ENCODE results near the gene SPACA5B. TPM values are rescaled to one million over a fixed set of nuclear protein-coding genes. Genes with fewer than 3 reads are reported as not detected.

SPACA5B gene
- total and polyA plus RNA-seq, 2 experiments from 2014 or later, result not detected

DNA sequence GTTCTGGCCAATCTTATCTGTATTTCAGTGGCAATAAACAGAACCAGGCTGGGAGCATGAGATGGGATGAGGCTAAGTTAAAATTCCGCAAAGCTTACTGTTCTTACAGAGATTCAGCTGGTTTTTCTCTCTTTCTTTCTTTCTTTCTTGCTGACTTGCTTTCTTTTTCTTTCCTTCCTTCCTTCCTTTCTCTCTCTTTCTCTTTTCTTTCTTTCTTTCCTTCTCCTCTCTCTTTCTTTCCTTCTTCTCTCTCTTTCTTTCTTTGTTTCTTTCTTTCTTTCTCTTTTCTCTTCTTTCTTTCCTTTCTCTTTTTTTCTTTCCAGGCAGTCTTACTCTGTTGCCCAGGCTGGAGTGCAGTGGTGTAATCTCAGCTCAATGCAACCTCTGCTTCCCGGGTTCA lies 24.4 kb downstream of the SPACA5B start:
- no peaks in the 10 kb centered on the region for H3K9me2 ChIP-seq (ENCODE audit: insufficient read depth)
- no peaks in the 10 kb centered on the region for H3K36me3 ChIP-seq (ENCODE audit: insufficient read depth)
- H3K4me1 ChIP-seq (ENCODE audit: insufficient read depth), result no peaks in the 10 kb centered on the region
- H3K27ac ChIP-seq (ENCODE audit: low read depth), result no peak overlapping the region
- no peaks in the 10 kb centered on the region for H3K4me1 Mint-ChIP-seq
- H3K79me2 ChIP-seq (replicated peaks; ENCODE audit: insufficient read depth), result no peaks in the 10 kb centered on the region
- no peak overlapping the region for H3K4me2 ChIP-seq
- ATAC-seq, result no peak
- no peak overlapping the region for H3K4me3 Mint-ChIP-seq
- no peak overlapping the region for H3K4me3 ChIP-seq
- H3K27me3 ChIP-seq (ENCODE audit: insufficient read depth), result no peaks in the 10 kb centered on the region
- no peaks in the 10 kb centered on the region for H3K36me3 Mint-ChIP-seq (ENCODE audit: low read depth)
- H3K9me3 Mint-ChIP-seq, result no peaks in the 10 kb centered on the region
- TF ChIP-seq JUNB (IDR thresholded peaks at IDR 0.05; ENCODE audit: unreplicated experiment), result no peak
- TF ChIP-seq POLR2AphosphoS5 (IDR thresholded peaks at IDR 0.05; ENCODE audit: low read depth), result no peak
- TF ChIP-seq, protein P1, sequence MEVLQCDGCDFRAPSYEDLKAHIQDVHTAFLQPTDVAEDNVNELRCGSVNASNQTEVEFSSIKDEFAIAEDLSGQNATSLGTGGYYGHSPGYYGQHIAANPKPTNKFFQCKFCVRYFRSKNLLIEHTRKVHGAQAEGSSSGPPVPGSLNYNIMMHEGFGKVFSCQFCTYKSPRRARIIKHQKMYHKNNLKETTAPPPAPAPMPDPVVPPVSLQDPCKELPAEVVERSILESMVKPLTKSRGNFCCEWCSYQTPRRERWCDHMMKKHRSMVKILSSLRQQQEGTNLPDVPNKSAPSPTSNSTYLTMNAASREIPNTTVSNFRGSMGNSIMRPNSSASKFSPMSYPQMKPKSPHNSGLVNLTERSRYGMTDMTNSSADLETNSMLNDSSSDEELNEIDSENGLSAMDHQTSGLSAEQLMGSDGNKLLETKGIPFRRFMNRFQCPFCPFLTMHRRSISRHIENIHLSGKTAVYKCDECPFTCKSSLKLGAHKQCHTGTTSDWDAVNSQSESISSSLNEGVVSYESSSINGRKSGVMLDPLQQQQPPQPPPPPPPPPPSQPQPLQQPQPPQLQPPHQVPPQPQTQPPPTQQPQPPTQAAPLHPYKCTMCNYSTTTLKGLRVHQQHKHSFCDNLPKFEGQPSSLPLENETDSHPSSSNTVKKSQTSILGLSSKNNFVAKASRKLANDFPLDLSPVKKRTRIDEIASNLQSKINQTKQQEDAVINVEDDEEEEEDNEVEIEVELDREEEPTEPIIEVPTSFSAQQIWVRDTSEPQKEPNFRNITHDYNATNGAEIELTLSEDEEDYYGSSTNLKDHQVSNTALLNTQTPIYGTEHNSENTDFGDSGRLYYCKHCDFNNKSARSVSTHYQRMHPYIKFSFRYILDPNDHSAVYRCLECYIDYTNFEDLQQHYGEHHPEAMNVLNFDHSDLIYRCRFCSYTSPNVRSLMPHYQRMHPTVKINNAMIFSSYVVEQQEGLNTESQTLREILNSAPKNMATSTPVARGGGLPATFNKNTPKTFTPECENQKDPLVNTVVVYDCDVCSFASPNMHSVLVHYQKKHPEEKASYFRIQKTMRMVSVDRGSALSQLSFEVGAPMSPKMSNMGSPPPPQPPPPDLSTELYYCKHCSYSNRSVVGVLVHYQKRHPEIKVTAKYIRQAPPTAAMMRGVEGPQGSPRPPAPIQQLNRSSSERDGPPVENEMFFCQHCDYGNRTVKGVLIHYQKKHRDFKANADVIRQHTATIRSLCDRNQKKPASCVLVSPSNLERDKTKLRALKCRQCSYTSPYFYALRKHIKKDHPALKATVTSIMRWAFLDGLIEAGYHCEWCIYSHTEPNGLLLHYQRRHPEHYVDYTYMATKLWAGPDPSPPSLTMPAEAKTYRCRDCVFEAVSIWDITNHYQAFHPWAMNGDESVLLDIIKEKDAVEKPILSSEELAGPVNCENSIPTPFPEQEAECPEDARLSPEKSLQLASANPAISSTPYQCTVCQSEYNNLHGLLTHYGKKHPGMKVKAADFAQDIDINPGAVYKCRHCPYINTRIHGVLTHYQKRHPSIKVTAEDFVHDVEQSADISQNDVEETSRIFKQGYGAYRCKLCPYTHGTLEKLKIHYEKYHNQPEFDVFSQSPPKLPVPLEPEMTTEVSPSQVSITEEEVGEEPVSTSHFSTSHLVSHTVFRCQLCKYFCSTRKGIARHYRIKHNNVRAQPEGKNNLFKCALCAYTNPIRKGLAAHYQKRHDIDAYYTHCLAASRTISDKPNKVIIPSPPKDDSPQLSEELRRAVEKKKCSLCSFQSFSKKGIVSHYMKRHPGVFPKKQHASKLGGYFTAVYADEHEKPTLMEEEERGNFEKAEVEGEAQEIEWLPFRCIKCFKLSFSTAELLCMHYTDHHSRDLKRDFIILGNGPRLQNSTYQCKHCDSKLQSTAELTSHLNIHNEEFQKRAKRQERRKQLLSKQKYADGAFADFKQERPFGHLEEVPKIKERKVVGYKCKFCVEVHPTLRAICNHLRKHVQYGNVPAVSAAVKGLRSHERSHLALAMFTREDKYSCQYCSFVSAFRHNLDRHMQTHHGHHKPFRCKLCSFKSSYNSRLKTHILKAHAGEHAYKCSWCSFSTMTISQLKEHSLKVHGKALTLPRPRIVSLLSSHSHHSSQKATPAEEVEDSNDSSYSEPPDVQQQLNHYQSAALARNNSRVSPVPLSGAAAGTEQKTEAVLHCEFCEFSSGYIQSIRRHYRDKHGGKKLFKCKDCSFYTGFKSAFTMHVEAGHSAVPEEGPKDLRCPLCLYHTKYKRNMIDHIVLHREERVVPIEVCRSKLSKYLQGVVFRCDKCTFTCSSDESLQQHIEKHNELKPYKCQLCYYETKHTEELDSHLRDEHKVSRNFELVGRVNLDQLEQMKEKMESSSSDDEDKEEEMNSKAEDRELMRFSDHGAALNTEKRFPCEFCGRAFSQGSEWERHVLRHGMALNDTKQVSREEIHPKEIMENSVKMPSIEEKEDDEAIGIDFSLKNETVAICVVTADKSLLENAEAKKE (CRISPR knock-in tag; IDR thresholded peaks at IDR 0.05), result no peak
- TF ChIP-seq ZNF114 (CRISPR knock-in tag; IDR thresholded peaks at IDR 0.05), result no peak
- TF ChIP-seq STAT1 (IDR thresholded peaks at IDR 0.05; ENCODE audit: unreplicated experiment), result no peak
- no peak for TF ChIP-seq EZH2 (IDR thresholded peaks at IDR 0.05; ENCODE audit: low read depth, unreplicated experiment)
- TF ChIP-seq, protein P2, sequence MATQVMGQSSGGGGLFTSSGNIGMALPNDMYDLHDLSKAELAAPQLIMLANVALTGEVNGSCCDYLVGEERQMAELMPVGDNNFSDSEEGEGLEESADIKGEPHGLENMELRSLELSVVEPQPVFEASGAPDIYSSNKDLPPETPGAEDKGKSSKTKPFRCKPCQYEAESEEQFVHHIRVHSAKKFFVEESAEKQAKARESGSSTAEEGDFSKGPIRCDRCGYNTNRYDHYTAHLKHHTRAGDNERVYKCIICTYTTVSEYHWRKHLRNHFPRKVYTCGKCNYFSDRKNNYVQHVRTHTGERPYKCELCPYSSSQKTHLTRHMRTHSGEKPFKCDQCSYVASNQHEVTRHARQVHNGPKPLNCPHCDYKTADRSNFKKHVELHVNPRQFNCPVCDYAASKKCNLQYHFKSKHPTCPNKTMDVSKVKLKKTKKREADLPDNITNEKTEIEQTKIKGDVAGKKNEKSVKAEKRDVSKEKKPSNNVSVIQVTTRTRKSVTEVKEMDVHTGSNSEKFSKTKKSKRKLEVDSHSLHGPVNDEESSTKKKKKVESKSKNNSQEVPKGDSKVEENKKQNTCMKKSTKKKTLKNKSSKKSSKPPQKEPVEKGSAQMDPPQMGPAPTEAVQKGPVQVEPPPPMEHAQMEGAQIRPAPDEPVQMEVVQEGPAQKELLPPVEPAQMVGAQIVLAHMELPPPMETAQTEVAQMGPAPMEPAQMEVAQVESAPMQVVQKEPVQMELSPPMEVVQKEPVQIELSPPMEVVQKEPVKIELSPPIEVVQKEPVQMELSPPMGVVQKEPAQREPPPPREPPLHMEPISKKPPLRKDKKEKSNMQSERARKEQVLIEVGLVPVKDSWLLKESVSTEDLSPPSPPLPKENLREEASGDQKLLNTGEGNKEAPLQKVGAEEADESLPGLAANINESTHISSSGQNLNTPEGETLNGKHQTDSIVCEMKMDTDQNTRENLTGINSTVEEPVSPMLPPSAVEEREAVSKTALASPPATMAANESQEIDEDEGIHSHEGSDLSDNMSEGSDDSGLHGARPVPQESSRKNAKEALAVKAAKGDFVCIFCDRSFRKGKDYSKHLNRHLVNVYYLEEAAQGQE (IDR thresholded peaks at IDR 0.05; ENCODE audit: unreplicated experiment), result no peak
- no peak for TF ChIP-seq ZNF331 (CRISPR knock-in tag; IDR thresholded peaks at IDR 0.05; ENCODE audit: low read depth)
- no peak for TF ChIP-seq CREB1 (CRISPR knock-in tag; IDR thresholded peaks at IDR 0.05; ENCODE audit: low read depth)
- TF ChIP-seq EZH2phosphoT487 (IDR thresholded peaks at IDR 0.05; ENCODE audit: unreplicated experiment), result no peak
- TF ChIP-seq, protein P3, sequence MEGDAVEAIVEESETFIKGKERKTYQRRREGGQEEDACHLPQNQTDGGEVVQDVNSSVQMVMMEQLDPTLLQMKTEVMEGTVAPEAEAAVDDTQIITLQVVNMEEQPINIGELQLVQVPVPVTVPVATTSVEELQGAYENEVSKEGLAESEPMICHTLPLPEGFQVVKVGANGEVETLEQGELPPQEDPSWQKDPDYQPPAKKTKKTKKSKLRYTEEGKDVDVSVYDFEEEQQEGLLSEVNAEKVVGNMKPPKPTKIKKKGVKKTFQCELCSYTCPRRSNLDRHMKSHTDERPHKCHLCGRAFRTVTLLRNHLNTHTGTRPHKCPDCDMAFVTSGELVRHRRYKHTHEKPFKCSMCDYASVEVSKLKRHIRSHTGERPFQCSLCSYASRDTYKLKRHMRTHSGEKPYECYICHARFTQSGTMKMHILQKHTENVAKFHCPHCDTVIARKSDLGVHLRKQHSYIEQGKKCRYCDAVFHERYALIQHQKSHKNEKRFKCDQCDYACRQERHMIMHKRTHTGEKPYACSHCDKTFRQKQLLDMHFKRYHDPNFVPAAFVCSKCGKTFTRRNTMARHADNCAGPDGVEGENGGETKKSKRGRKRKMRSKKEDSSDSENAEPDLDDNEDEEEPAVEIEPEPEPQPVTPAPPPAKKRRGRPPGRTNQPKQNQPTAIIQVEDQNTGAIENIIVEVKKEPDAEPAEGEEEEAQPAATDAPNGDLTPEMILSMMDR (conservative IDR thresholded peaks at IDR 0.05; ENCODE audit: low read depth in 2 of 2), result no peak
- TF ChIP-seq NANOG (IDR thresholded peaks at IDR 0.05; ENCODE audit: borderline replicate concordance), result no peak
- TF ChIP-seq, protein P4, sequence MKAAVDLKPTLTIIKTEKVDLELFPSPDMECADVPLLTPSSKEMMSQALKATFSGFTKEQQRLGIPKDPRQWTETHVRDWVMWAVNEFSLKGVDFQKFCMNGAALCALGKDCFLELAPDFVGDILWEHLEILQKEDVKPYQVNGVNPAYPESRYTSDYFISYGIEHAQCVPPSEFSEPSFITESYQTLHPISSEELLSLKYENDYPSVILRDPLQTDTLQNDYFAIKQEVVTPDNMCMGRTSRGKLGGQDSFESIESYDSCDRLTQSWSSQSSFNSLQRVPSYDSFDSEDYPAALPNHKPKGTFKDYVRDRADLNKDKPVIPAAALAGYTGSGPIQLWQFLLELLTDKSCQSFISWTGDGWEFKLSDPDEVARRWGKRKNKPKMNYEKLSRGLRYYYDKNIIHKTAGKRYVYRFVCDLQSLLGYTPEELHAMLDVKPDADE (IDR thresholded peaks at IDR 0.05), result no peak
- H4K20me1 ChIP-seq (replicated peaks; ENCODE audit: insufficient read depth), result no peaks in the 10 kb centered on the region
- no peaks in the 10 kb centered on the region for H3F3A ChIP-seq (replicated peaks; ENCODE audit: low read depth)
- no peak overlapping the region for H2AFZ ChIP-seq
- no peaks in the 10 kb centered on the region for H3K27me3 Mint-ChIP-seq (ENCODE audit: insufficient read depth, low read depth, poor library complexity)
- no peak overlapping the region for H3K27ac Mint-ChIP-seq
- no peak for DNase-seq (ENCODE audit: low spot score)

All from GM23338 (cell line).